Activated naive CD4-positive, alpha-beta T cell treated with anti-CD3 and anti-CD28 coated beads, Interleukin-2, amount 50 U/mL, for 72 hours (primary cell): ENCODE measurements around the gene MYO5B. TPM values are rescaled to one million over a fixed set of nuclear protein-coding genes. Genes with fewer than 3 reads are reported as not detected.

Source experiments
- total RNA-seq, 2 donors: library from RNA; stranded (reverse); gene quantifications; one replicate each; pipeline ENCODE4 v1.2.3, GENCODE V29; 2022

The MYO5B gene
- total RNA-seq, 2 donors from 2014 or later = 0.27 to 0.41 TPM

Other genes with a start within 250 kb of the MYO5B start
- gene CFAP53, start 71.3 kb upstream of the MYO5B start, total RNA-seq = 1 to 10 TPM in 1 of 2 donors, under 1 TPM in 1; 0.82 to 2.2 TPM
- gene MBD1, start 86.4 kb upstream of the MYO5B start, total RNA-seq = 100 to 1,000 TPM in 1 of 2 donors, 10 to 100 TPM in 1; 79.7 to 123 TPM
- 100 to 1,000 TPM in 1 of 2 donors, 10 to 100 TPM in 1; 88.9 to 177 TPM for gene CXXC1, start 92.5 kb upstream of the MYO5B start, total RNA-seq
- 10 to 100 TPM; 34.6 to 55.4 TPM for gene SKA1, start 179.9 kb upstream of the MYO5B start, total RNA-seq